ENCODE data around the gene SIVA1.
"Not testable (repeated sequence)": the region's sequence is repeated elsewhere in the genome, so short reads cannot be mapped to it uniquely, and the experiment has no call there.

The SIVA1 gene

GRCh38 chr14:104718871-104719270 lies 34.1 kb upstream of the SIVA1 start:
- FAIRE-seq = no peak
- no peak for DNase-seq (ENCODE audit: insufficient read length, low spot score)

- FAIRE-seq = no peak
- DNase-seq (ENCODE audit: insufficient read length, low spot score) = no peak
Measured at GRCh38 chr14:104719343-104719742, 33.6 kb upstream of the SIVA1 start.

GRCh38 chr14:104721505-104722431 lies 31.2 kb upstream of the SIVA1 start:
- FAIRE-seq (no peak), DNase-seq (ENCODE audit: insufficient read length, low spot score) (no peak)

- peak; percentile 9 for FAIRE-seq
Measured at GRCh38 chr14:104722938-104723650, 29.9 kb upstream of the SIVA1 start.

GRCh38 chr14:104723651-104724406 lies 29.1 kb upstream of the SIVA1 start, which contains the start of gene ADSS1:
ADSS1 (plus strand) TSS chr14:104724229; CDS start chr14:104724271, 42 bp downstream.
- peak; percentile 76 for DNase-seq (ENCODE audit: insufficient read length, low spot score)
- peak; percentile 51 for FAIRE-seq

More at GRCh38 chr14:104722938-104723650, 29.9 kb upstream of the SIVA1 start:
- DNase-seq (ENCODE audit: insufficient read length, low spot score) = no peak

- FAIRE-seq = peak; percentile 68
- peak; percentile 34 for DNase-seq (ENCODE audit: insufficient read length, low spot score)
Measured at GRCh38 chr14:104724407-104724980, 28.5 kb upstream of the SIVA1 start.

GRCh38 chr14:104724981-104725771 lies 27.8 kb upstream of the SIVA1 start:
- DNase-seq (ENCODE audit: insufficient read length, low spot score) (no peak), FAIRE-seq (no peak)

GRCh38 chr14:104725772-104726548 lies 27.0 kb upstream of the SIVA1 start:
- FAIRE-seq = no peak
- no peak for DNase-seq (ENCODE audit: insufficient read length, low spot score)

GRCh38 chr14:104726600-104727451 lies 26.1 kb upstream of the SIVA1 start:
- FAIRE-seq (no peak), DNase-seq (ENCODE audit: insufficient read length, low spot score) (no peak)

- no peak for DNase-seq (ENCODE audit: insufficient read length, low spot score)
- no peak for FAIRE-seq
Measured at GRCh38 chr14:104728631-104729030, 24.3 kb upstream of the SIVA1 start.

GRCh38 chr14:104729176-104729834 lies 23.6 kb upstream of the SIVA1 start:
- DNase-seq (ENCODE audit: insufficient read length, low spot score); FAIRE-seq: not testable (repeated sequence)

- no peak for FAIRE-seq
- no peak for DNase-seq (ENCODE audit: insufficient read length, low spot score)
Measured at GRCh38 chr14:104729835-104730181, 23.1 kb upstream of the SIVA1 start.

- no peak for FAIRE-seq
- DNase-seq (ENCODE audit: insufficient read length, low spot score) = no peak
Measured at GRCh38 chr14:104730487-104730886, 22.5 kb upstream of the SIVA1 start.

- no peak for DNase-seq (ENCODE audit: insufficient read length, low spot score)
Measured at GRCh38 chr14:104731320-104732294, 21.3 kb upstream of the SIVA1 start.

GRCh38 chr14:104732355-104732804 lies 20.6 kb upstream of the SIVA1 start:
- no peak for FAIRE-seq
- no peak for DNase-seq (ENCODE audit: insufficient read length, low spot score)

More at GRCh38 chr14:104731320-104732294, 21.3 kb upstream of the SIVA1 start:
- FAIRE-seq = no peak

GRCh38 chr14:104732931-104733681 lies 19.8 kb upstream of the SIVA1 start:
- FAIRE-seq (no peak), DNase-seq (ENCODE audit: insufficient read length, low spot score) (no peak)

Data from HTR-8/SVneo (cell line).